Cardiac muscle cell (in vitro differentiated cells and primary cell): ENCODE results near the gene NFASC. TPM values are rescaled to one million over a fixed set of nuclear protein-coding genes. Genes with fewer than 3 reads are reported as not detected.

ENCODE experiments used
- DNase-seq, 2 donors: peaks; one replicate each; pipeline versions ENCODE4 v3.0.0 to v3.0.0-alpha.2; 2010 to 2017; ENCODE audit warnings: low read depth in 1 of 2, low spot score in 1 of 2
- H3K27ac ChIP-seq: fragments of 200-600 bp; sonication (generic); 2 replicates; pipeline ENCODE4 v1.5.1; 2016
- H3K27me3 ChIP-seq: fragments of 200-600 bp; sonication (generic); 2 replicates; pipeline ENCODE4 v1.6.0; 2016; ENCODE audit warnings: control low read depth
- H3K36me3 ChIP-seq: fragments of 200-600 bp; sonication (generic); 2 replicates; pipeline ENCODE4 v1.5.1; 2016; ENCODE audit warnings: control low read depth
- H3K4me1 ChIP-seq: fragments of 200-600 bp; sonication (generic); 2 replicates; pipeline ENCODE4 v1.8.1; 2017; ENCODE audit warnings: low read depth, mild to moderate bottlenecking, mixed run types
- H3K4me3 ChIP-seq: fragments of 200-600 bp; sonication (generic); 2 replicates; pipeline ENCODE4 v1.5.1; 2016; ENCODE audit warnings: mild to moderate bottlenecking
- H3K9me3 ChIP-seq: fragments of 200-600 bp; sonication (generic); 2 replicates; pipeline ENCODE4 v1.5.1; 2017; ENCODE audit warnings: low read depth, mild to moderate bottlenecking, control low read depth
- polyA plus RNA-seq: library from polyadenylated mRNA; unstranded; fragments of >200 nt; fragmentation: Nextera tagmentation; extraction: Ambion mirVana; gene quantifications from 2 replicates; pipeline ENCODE4 v1.2.1, GENCODE V29; 2016
- total RNA-seq: library from RNA; depleted of rRNA; stranded (reverse); fragments of >200 nt; gene quantifications from 2 replicates; pipeline ENCODE4 v1.2.3, GENCODE V29; 2016
- TF ChIP-seq, protein P1 (sequence below): IDR thresholded peaks from 2 replicates; pipeline ENCODE4 v1.5.1; 2012; ENCODE audit warnings: low read depth, mild to moderate bottlenecking, low read length

Gene NFASC
- total and polyA plus RNA-seq, 2 experiments from 2014 or later: 0.63 TPM; not detected in 1

DNA sequence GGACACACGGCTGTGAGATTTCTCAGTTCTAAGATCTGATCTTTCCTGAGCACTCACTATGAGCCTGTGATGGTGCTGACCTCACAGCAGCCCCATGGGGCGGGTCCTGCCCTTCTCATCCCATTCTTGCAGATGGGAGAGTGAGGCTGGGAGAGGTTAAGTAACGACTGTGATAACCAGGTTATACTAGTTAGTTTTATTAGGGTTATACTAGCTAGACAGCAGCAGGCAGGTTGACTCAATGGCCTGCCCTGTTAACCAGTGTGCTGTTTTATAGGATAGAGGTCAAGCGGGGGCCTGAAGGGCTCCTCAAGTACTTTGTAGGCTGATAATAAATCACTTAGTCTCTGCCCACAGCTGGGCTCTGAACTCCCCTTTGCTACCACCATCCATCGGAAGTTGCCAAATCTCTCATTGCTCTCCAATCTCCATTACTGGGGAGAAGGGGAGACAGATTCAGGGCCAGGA is 177.1 kb downstream of the NFASC start:
- no peak overlapping the region for H3K27ac ChIP-seq
- no peaks in the 10 kb centered on the region for H3K9me3 ChIP-seq
- H3K4me3 ChIP-seq: no peak overlapping the region
- TF ChIP-seq, protein P1, sequence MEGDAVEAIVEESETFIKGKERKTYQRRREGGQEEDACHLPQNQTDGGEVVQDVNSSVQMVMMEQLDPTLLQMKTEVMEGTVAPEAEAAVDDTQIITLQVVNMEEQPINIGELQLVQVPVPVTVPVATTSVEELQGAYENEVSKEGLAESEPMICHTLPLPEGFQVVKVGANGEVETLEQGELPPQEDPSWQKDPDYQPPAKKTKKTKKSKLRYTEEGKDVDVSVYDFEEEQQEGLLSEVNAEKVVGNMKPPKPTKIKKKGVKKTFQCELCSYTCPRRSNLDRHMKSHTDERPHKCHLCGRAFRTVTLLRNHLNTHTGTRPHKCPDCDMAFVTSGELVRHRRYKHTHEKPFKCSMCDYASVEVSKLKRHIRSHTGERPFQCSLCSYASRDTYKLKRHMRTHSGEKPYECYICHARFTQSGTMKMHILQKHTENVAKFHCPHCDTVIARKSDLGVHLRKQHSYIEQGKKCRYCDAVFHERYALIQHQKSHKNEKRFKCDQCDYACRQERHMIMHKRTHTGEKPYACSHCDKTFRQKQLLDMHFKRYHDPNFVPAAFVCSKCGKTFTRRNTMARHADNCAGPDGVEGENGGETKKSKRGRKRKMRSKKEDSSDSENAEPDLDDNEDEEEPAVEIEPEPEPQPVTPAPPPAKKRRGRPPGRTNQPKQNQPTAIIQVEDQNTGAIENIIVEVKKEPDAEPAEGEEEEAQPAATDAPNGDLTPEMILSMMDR: no peak
- peak in 1 of 2 donors; percentile 30 for DNase-seq
- H3K27me3 ChIP-seq: peaks cover 65% of the 10 kb centered on the region
- H3K36me3 ChIP-seq: no peaks in the 10 kb centered on the region
- no peaks in the 10 kb centered on the region for H3K4me1 ChIP-seq

DNA sequence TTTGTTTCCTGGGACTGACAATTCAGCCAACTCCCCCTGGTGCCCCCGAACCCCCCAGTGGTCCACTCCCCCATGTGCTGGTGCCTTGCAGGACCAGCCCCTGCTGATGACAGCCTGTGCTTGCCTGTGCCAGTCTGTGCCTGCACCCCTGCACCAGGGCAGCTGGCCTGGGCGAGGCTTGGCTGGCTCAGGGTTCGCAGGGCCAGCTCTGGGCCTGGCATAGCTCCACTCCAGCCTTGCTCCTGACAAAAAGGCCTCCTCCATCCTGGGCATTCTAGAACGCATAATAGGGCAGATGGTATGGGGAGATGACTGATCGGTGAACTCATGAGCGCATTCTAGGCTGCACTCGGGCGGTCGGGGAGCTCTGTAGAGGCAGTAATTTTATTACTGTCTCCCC is 177.7 kb downstream of the NFASC start:
- TF ChIP-seq, protein P1: no peak
- H3K36me3 ChIP-seq: no peaks in the 10 kb centered on the region
- H3K27me3 ChIP-seq: peaks cover 59% of the 10 kb centered on the region
- no peaks in the 10 kb centered on the region for H3K9me3 ChIP-seq
- H3K4me1 ChIP-seq: no peaks in the 10 kb centered on the region
- H3K27ac ChIP-seq: no peak overlapping the region
- no peak overlapping the region for H3K4me3 ChIP-seq
- no peak for DNase-seq

DNA sequence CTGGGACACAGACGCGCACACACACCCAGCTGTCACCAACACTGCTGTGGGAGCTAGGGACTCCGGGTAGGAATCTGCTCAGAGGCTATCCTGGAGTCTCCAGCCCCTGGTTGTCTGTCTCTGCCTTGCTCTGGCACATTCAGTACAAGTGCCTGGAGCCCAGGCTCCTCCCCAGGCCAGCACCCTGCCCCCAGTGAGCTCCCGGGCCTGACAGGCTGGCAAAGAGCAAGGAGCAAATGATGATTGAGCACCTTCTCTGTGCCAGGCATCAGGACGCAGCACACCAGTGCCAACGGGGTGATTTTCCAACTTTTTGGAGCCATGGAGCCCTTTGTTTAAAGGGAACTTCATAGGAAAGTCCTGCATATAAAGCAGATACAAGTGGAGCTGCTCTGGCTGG is 178.8 kb downstream of the NFASC start:
- H3K4me1 ChIP-seq: no peaks in the 10 kb centered on the region
- H3K27ac ChIP-seq: no peak overlapping the region
- no peak for DNase-seq
- no peak overlapping the region for H3K4me3 ChIP-seq
- TF ChIP-seq, protein P1: no peak
- no peaks in the 10 kb centered on the region for H3K9me3 ChIP-seq
- H3K36me3 ChIP-seq: no peaks in the 10 kb centered on the region
- H3K27me3 ChIP-seq: peaks cover 51% of the 10 kb centered on the region

DNA sequence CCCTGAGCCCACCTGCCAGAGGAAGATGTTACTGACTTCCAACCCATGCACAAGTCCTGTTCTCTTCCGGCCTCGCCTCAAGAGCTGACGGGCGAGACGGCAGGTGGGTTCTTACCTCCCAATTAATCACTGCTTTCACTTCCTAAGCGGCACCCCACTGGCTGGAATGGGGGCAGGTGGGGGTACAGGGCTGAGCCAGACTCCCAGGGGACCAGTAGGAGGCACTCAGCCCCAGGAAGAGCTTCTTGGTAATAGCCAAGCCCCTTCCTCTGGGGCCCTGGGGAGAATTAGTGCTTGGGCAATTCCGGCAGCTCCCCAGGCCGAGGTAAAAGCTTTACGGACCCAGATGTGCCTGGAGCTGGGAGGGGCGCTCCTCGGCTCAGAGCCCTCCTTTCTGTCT is 182.0 kb downstream of the NFASC start:
- H3K36me3 ChIP-seq: no peaks in the 10 kb centered on the region
- H3K27ac ChIP-seq: no peak overlapping the region
- H3K4me3 ChIP-seq: no peak overlapping the region
- no peaks in the 10 kb centered on the region for H3K9me3 ChIP-seq
- DNase-seq: no peak
- H3K27me3 ChIP-seq: peaks cover 20% of the 10 kb centered on the region
- TF ChIP-seq, protein P1: no peak
- H3K4me1 ChIP-seq: no peaks in the 10 kb centered on the region

DNA sequence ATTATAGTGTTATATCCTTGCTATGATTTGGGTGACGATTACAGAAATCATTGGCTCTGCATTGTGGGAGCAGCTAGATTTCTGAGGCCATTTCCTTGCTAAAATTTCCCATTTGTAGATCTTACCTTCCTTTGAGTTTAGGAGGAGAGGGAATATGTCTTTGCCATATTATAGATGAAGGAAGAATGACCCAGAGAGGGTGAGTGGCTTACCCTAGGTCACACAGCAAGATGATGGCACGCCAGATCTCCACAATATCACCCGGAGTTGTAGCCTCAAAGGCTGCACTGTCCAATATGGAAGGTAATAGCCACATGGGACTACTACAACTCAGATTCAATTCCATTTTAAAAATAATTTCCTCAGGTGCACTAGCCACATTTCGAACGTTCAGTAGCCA is 182.6 kb downstream of the NFASC start:
- H3K36me3 ChIP-seq: no peaks in the 10 kb centered on the region
- no peak for DNase-seq
- H3K9me3 ChIP-seq: no peaks in the 10 kb centered on the region
- no peaks in the 10 kb centered on the region for H3K4me1 ChIP-seq
- peaks cover 17% of the 10 kb centered on the region for H3K27me3 ChIP-seq
- H3K27ac ChIP-seq: no peak overlapping the region
- no peak overlapping the region for H3K4me3 ChIP-seq
- TF ChIP-seq, protein P1: no peak

DNA sequence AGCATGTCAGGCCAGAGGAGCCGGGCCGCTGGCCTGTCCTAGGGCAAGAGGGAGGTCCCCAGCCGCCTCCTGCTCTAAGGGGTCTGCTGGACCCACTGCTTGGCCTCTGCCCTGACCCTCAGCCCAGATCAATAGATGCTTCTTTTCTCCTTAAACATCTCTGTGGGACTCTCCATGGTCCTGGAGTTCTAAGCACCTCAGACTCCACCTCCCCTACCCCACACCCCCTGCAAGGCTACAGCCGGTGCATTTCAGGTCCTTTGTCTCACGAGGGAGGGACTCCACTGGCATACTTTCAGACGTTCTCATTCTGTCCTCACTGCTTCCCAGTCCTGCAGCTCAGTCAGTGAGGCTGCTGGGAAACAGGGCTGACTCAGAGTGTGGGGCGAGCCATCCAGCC is 183.4 kb downstream of the NFASC start:
- H3K4me1 ChIP-seq: no peaks in the 10 kb centered on the region
- no peaks in the 10 kb centered on the region for H3K9me3 ChIP-seq
- H3K4me3 ChIP-seq: no peak overlapping the region
- TF ChIP-seq, protein P1: no peak
- peaks cover 16% of the 10 kb centered on the region for H3K27me3 ChIP-seq
- peak in 1 of 2 donors; percentile 42 for DNase-seq
- no peak overlapping the region for H3K27ac ChIP-seq
- H3K36me3 ChIP-seq: no peaks in the 10 kb centered on the region
